Stimulated activated naive CD8-positive, alpha-beta T cell treated with anti-CD3 and anti-CD28 coated beads, Interleukin-15, Interleukin-2, amounts not matched to agents 100 U/mL and 50 U/mL, for 24 hours (primary cell): ENCODE results near the gene EFCAB13.
A peak's percentile ranks its signal among the peaks of the same experiment; 100 is the strongest.

Experiments
- ATAC-seq: fragments of 150-1000 bp; cut with Tn5 transposase; one replicate; pipeline ENCODE4 v1.10.0; 2021
- DNase-seq: peaks from one replicate; pipeline ENCODE4 v3.0.0; 2021

Gene EFCAB13

GRCh38 chr17:47292206-47292605 is 31.5 kb upstream of the EFCAB13 start:
- DNase-seq (no peak), ATAC-seq (no peak)

GRCh38 chr17:47295037-47295873 is 28.5 kb upstream of the EFCAB13 start:
- no peak for DNase-seq
- no peak for ATAC-seq

- ATAC-seq = no peak
- DNase-seq = no peak
These were observed 27.9 kb upstream of the EFCAB13 start for GRCh38 chr17:47295874-47296255.

- ATAC-seq = no peak
- no peak for DNase-seq
These were observed 25.9 kb upstream of the EFCAB13 start for GRCh38 chr17:47297661-47298400.

GRCh38 chr17:47298712-47299111 is 25.0 kb upstream of the EFCAB13 start:
- DNase-seq (no peak), ATAC-seq (no peak)

- ATAC-seq (no peak), DNase-seq (no peak)
These were observed 24.4 kb upstream of the EFCAB13 start for GRCh38 chr17:47299239-47299910.

- no peak for ATAC-seq
- DNase-seq = no peak
These were observed 23.0 kb upstream of the EFCAB13 start for GRCh38 chr17:47300718-47301117.

GRCh38 chr17:47301161-47301560 is 22.6 kb upstream of the EFCAB13 start:
- ATAC-seq (no peak), DNase-seq (no peak)

- DNase-seq (no peak), ATAC-seq (no peak)
These were observed 21.9 kb upstream of the EFCAB13 start for GRCh38 chr17:47301831-47302230.

- no peak for ATAC-seq
- DNase-seq = no peak
These were observed 19.6 kb upstream of the EFCAB13 start for GRCh38 chr17:47304186-47304585.

- DNase-seq (no peak), ATAC-seq (peak; percentile 59)
These were observed 18.3 kb upstream of the EFCAB13 start for GRCh38 chr17:47305302-47305923.

- ATAC-seq = no peak
These were observed 13.5 kb upstream of the EFCAB13 start for GRCh38 chr17:47310186-47310733.

GRCh38 chr17:47311420-47311819 is 12.3 kb upstream of the EFCAB13 start:
- ATAC-seq (no peak), DNase-seq (no peak)

More at GRCh38 chr17:47310186-47310733, 13.5 kb upstream of the EFCAB13 start:
- DNase-seq = no peak

- no peak for DNase-seq
- peak; percentile 68 for ATAC-seq
These were observed 8.1 kb upstream of the EFCAB13 start for GRCh38 chr17:47315451-47316266.

GRCh38 chr17:47316311-47316710 is 7.4 kb upstream of the EFCAB13 start:
- DNase-seq (no peak), ATAC-seq (no peak)

GRCh38 chr17:47317119-47317518 is 6.6 kb upstream of the EFCAB13 start:
- ATAC-seq = no peak

GRCh38 chr17:47318197-47318918 is 5.4 kb upstream of the EFCAB13 start:
- no peak for ATAC-seq

More at GRCh38 chr17:47317119-47317518, 6.6 kb upstream of the EFCAB13 start:
- DNase-seq = no peak

GRCh38 chr17:47320879-47321502 is 2.8 kb upstream of the EFCAB13 start:
- DNase-seq (no peak), ATAC-seq (no peak)

More at GRCh38 chr17:47318197-47318918, 5.4 kb upstream of the EFCAB13 start:
- DNase-seq = no peak

GRCh38 chr17:47324224-47325020 is 667 bp downstream of the EFCAB13 start:
- peak; percentile 57 for ATAC-seq
- DNase-seq = peak; percentile 59
